Activated naive CD4-positive, alpha-beta T cell treated with anti-CD3 and anti-CD28 coated beads, Interleukin-2, amount 50 U/mL, for 72 hours (primary cell): ENCODE data around the gene FAM53B. TPM values are rescaled to one million over a fixed set of nuclear protein-coding genes. Genes with fewer than 3 reads are reported as not detected.

Experiments
- ATAC-seq, 2 donors: fragments of 150-1000 bp; cut with Tn5 transposase; 2 replicates each; pipeline ENCODE4 v1.10.0; 2021; ENCODE audit warnings: mild to moderate bottlenecking in 2 of 2, moderate library complexity in 2 of 2
- DNase-seq, 2 donors: peaks; one replicate each; pipeline ENCODE4 v3.0.0; 2021 to 2022; ENCODE audit warnings: low spot score in 2 of 2
- H3K27ac Mint-ChIP-seq, 2 donors: one replicate each; pipeline ENCODE4 v1.8.0; 2022; ENCODE audit warnings: mild to moderate bottlenecking in 2 of 2, mixed read lengths in 2 of 2
- H3K36me3 Mint-ChIP-seq, 2 donors: one replicate each; pipeline ENCODE4 v1.8.0; 2022; ENCODE audit warnings: mixed read lengths in 2 of 2
- H3K9me3 Mint-ChIP-seq, 2 donors: one replicate each; pipeline ENCODE4 v1.8.0; 2022; ENCODE audit warnings: mixed read lengths in 2 of 2
- total RNA-seq, 2 donors: library from RNA; stranded (reverse); gene quantifications; one replicate each; pipeline ENCODE4 v1.2.3, GENCODE V29; 2022

The FAM53B gene
- total RNA-seq, 2 donors from 2014 or later, result 6.1 to 11.8 TPM

DNA sequence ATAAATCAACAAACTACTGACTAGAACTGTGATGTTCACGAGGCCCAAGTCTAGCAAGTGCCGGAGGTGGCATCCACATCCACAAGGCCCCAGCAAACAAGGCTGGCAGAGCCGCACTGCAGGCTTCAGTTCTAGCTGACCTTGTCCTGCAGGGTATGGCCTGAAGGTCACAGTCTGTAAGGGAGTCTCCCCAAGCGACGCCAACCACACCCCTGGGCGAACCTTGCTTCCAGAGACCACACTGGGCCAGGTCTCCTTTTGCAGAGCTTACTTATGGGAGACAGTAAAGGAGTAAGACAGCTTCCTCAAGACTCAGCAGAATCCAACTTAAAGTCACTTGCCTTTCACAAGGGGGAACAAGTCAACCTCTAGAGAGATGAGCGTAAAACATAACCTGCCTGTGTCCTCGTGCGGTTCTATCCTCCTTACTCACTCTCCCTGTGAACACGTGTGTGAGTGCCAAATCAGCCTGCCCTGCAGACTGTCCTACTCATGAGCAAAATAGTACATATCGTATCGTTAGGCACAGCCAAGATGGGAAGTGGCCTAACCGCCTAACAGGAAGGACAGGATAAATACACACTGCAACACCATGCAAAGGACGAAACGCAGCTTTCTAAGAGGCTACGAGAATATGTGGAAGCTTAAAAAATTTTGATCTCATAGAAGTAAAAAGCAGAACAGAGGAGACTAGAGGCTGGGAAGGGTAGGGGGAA lies 22.7 kb downstream of the FAM53B start:
- peaks cover 2 to 12% of the 10 kb centered on the region in 2 donors for H3K36me3 Mint-ChIP-seq
- DNase-seq, result no peak
- no peak for ATAC-seq
- no peaks in the 10 kb centered on the region for H3K9me3 Mint-ChIP-seq
- H3K27ac Mint-ChIP-seq, result peak overlapping the region in 1 of 2 donors; percentile 91

GRCh38 chr10:124719213-124719851 lies 24.8 kb downstream of the FAM53B start:
- peak; percentile 63 to 71 for DNase-seq
- ATAC-seq, result peak; percentile 51 to 67
- Mint-ChIP-seq H3K36me3 (peaks cover 7 to 8% of the 10 kb centered on the region in 2 donors), H3K9me3 (no peaks in the 10 kb centered on the region), H3K27ac (peak overlapping the region; percentile 62 to 96)

GRCh38 chr10:124717911-124718741 lies 26.1 kb downstream of the FAM53B start:
- DNase-seq (peak; percentile 67 to 89), ATAC-seq (peak; percentile 82 to 85)
- no peaks in the 10 kb centered on the region for H3K9me3 Mint-ChIP-seq

DNA sequence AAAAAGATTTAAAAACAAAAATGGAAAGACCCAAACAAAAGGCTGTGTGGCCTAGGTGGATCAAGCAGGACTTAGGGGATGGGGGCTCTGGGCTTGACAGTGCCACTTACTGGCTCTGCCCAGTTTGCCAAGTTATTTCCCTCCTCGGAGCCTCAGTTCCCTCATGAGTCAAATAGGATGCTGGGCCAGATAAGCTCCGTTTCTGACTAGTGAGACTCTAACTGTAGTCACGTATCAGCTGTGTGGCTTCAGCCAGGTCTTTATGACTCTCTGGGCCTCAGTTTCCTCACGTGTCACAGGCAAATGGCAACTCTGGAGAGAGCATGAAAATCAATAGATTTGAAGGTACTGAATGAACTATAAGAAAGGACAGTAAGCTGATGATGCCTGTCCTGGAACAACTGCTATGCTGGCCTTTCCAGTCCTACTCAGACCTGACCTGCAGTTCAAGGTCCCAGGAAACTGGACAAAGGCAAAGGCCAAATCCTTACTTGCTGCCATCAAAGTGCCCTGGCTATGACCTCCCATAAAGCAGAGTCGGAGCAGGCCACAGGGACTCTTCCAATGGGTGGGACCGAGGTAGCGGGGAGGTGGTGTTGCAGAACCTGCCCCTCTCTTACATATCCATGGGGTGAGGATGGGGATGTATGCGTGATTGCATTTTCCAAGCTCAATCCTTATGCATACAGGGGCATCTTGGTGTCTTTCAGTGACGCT lies 27.0 kb downstream of the FAM53B start:
- H3K27ac Mint-ChIP-seq, result peak overlapping the region; percentile 77 to 96
- DNase-seq (no peak), ATAC-seq (no peak)

More at GRCh38 chr10:124717911-124718741, 26.1 kb downstream of the FAM53B start:
- peak overlapping the region; percentile 77 to 96 for H3K27ac Mint-ChIP-seq
- peaks cover 7 to 8% of the 10 kb centered on the region in 2 donors for H3K36me3 Mint-ChIP-seq

DNA sequence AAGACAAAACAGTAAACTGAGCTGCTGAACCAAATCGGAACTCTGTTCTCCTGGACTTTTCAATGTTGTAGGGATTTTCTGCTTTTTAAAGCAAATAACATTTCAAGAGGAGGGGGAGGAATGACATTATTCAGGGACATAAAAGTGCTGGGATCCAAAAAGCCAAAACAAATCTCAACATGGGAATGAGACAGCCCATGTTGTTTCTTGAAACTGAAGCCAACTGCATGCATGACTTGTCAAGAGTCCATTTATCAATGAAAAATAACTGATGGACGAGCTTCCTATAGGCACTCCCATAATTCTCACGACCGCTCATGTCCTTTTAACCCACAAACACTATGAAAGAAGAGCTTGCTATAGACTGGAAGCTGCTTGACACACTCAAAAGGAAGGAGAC lies 27.8 kb downstream of the FAM53B start:
- no peaks in the 10 kb centered on the region for H3K9me3 Mint-ChIP-seq
- peaks cover 2 to 8% of the 10 kb centered on the region in 2 donors for H3K36me3 Mint-ChIP-seq
- H3K27ac Mint-ChIP-seq, result no peak overlapping the region
- no peak for ATAC-seq
- no peak for DNase-seq

More for the DNA sequence above, 27.0 kb downstream of the FAM53B start:
- Mint-ChIP-seq H3K36me3 (peaks cover 7 to 8% of the 10 kb centered on the region in 2 donors), H3K9me3 (no peaks in the 10 kb centered on the region)

- ATAC-seq (no peak), DNase-seq (no peak)
- H3K9me3 Mint-ChIP-seq, result no peaks in the 10 kb centered on the region
- H3K36me3 Mint-ChIP-seq, result peaks cover 0 to 8% of the 10 kb centered on the region in 2 donors
- H3K27ac Mint-ChIP-seq, result no peak overlapping the region
These were observed 28.7 kb downstream of the FAM53B start for GRCh38 chr10:124715439-124715838.

DNA sequence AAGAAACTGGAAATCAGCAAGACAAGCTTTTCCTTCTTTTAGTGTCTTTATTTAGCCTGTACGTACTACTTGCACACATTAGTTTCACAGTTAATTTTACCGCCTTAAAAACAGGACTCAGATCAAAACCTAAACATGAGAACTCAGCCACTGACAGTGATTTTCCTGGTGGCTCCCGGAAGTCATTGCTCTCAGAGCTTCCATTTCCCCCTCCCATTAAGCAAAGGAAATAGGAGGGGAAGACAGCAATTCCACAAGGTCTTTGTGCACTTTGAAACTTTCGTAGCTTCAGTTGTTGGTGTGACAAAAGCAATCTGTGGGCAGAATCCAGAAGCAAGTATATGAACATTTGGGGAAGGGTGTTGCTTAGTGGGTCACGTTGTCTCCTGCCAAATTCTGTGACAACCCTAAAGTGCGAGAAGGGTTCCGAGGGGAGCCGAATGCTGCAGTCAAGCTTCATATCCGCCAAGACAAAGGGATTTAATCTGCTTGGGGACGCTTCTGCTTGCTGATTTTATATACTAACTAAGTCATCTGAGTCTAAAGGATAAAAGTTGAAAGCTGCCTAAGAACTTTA lies 30.4 kb downstream of the FAM53B start:
- no peak for DNase-seq
- H3K36me3 Mint-ChIP-seq, result peaks cover 0 to 8% of the 10 kb centered on the region in 2 donors
- peak overlapping the region in 1 of 2 donors; percentile 29 for H3K27ac Mint-ChIP-seq
- ATAC-seq, result no peak
- no peaks in the 10 kb centered on the region for H3K9me3 Mint-ChIP-seq

GRCh38 chr10:124712704-124713407 lies 31.3 kb downstream of the FAM53B start:
- no peak for ATAC-seq
- Mint-ChIP-seq H3K9me3 (no peaks in the 10 kb centered on the region), H3K27ac (peak overlapping the region in 1 of 2 donors; percentile 29), H3K36me3 (peaks cover 0 to 8% of the 10 kb centered on the region in 2 donors)
- DNase-seq, result no peak

- Mint-ChIP-seq H3K9me3 (no peaks in the 10 kb centered on the region), H3K36me3 (peaks cover 0 to 3% of the 10 kb centered on the region in 2 donors), H3K27ac (no peak overlapping the region)
- DNase-seq (no peak), ATAC-seq (no peak)
These were observed 33.0 kb downstream of the FAM53B start for GRCh38 chr10:124711145-124711544.

- ATAC-seq, result no peak
- H3K36me3 Mint-ChIP-seq, result no peaks in the 10 kb centered on the region
- DNase-seq, result no peak
- no peaks in the 10 kb centered on the region for H3K9me3 Mint-ChIP-seq
- H3K27ac Mint-ChIP-seq, result no peak overlapping the region
These were observed 33.8 kb downstream of the FAM53B start for GRCh38 chr10:124710266-124710881.

DNA sequence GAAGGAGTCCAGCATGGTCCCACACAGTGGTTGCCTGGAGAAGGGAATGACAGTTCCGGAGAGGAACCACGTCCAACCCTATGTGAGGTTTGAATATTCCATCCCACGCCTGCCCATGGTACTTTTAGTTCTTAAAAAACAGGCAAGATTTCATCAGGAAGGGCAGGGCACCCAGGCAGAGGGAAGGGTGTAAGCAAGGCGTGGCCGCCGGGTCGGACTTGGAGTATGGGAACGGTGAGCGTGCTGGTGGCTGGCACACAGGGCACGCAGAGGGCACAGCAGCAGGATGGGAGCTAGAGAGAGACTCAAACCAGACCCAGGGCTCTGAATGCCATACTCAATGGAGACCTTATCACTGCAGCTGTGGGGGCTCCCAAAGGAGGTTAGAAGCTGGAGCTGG lies 34.3 kb downstream of the FAM53B start:
- ATAC-seq, result no peak
- Mint-ChIP-seq H3K9me3 (no peaks in the 10 kb centered on the region), H3K36me3 (no peaks in the 10 kb centered on the region), H3K27ac (no peak overlapping the region)
- DNase-seq, result no peak

GRCh38 chr10:124708922-124709520 lies 35.2 kb downstream of the FAM53B start:
- Mint-ChIP-seq H3K9me3 (no peaks in the 10 kb centered on the region), H3K36me3 (no peaks in the 10 kb centered on the region), H3K27ac (peak overlapping the region in 1 of 2 donors; percentile 44)
- no peak for DNase-seq
- no peak for ATAC-seq

DNA sequence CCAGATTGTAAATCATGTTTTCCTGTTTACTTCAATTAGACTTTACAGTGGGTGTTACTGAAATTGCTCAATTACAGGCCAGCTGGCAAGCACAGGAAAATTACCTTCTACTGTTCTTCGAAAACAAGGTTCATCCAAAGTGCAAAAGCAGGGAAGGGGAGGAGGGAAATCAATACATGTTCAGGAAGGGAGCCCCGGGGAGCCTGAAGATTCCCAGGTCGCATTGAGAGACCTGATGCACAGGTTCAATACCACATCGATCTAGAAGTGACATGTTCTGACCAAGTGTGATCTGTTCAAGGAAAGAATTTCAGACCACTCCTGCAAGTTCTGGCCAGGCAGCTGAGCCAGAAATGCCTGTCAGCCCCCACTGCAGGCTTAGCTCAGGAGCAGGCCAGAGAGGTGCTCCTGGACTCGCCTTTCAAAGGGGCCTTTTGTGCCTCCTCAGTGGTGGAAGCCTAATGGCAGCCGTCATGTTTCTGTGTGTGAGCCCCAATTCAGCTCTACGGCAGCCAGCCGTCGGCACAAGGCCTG lies 35.9 kb downstream of the FAM53B start:
- Mint-ChIP-seq H3K36me3 (no peaks in the 10 kb centered on the region), H3K27ac (peak overlapping the region; percentile 9 to 23), H3K9me3 (no peaks in the 10 kb centered on the region)
- no peak for DNase-seq
- ATAC-seq, result no peak

DNA sequence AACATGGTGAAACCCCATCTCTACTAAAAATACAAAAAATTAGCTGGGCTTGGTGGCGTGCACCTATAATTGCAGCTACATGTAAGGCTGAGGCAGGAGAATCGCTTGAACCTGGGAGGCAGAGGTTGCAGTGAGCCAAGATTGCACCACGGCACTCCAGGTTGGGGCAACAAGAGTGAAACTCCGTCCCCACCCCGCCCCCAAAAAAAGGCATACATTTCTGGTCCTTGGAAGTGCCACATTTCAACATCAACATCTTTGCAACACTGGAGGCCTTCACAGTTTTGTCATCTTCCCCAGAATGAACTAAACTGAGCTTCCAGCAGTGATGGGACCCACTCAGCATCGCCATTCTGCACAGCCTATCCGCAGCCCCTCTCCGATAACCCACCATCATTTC lies 36.6 kb downstream of the FAM53B start:
- no peaks in the 10 kb centered on the region for H3K36me3 Mint-ChIP-seq
- ATAC-seq (no peak), DNase-seq (no peak)
- H3K9me3 Mint-ChIP-seq, result no peaks in the 10 kb centered on the region
- peak overlapping the region in 1 of 2 donors; percentile 23 for H3K27ac Mint-ChIP-seq

- Mint-ChIP-seq H3K9me3 (no peaks in the 10 kb centered on the region), H3K27ac (no peak overlapping the region), H3K36me3 (peaks cover 1 to 3% of the 10 kb centered on the region in 2 donors)
- DNase-seq (no peak), ATAC-seq (no peak)
These were observed 37.1 kb downstream of the FAM53B start for GRCh38 chr10:124707144-124707467.
